GM21367 (cell line): ENCODE results near the gene DCHS1.

ENCODE experiments used
- ATAC-seq: cut with Tn5 transposase; IDR thresholded peaks from one replicate; pipeline ENCODE4 v1.9.1; 2021; ENCODE audit not compliant: unreplicated experiment

Gene DCHS1

GRCh38 chr11:6615046-6615445, 40.6 kb downstream of the DCHS1 start:
- no peak for ATAC-seq

- no peak for ATAC-seq
Observed at GRCh38 chr11:6614446-6614845, 41.2 kb downstream of the DCHS1 start.

GRCh38 chr11:6613496-6613895, 42.1 kb downstream of the DCHS1 start:
- ATAC-seq, result no peak

- peak; percentile 89 for ATAC-seq
Observed at GRCh38 chr11:6612213-6613041, 43.2 kb downstream of the DCHS1 start, which contains the start of gene TAF10. TSS of gene TAF10 (minus strand) at chr11:6612216. CDS start at chr11:6612189, 27 bp downstream.

GRCh38 chr11:6611963-6612212, 43.7 kb downstream of the DCHS1 start:
- no peak for ATAC-seq

- peak; percentile 0 for ATAC-seq
Observed at GRCh38 chr11:6611092-6611962, 44.3 kb downstream of the DCHS1 start.

- no peak for ATAC-seq
Observed at GRCh38 chr11:6610591-6610990, 45.0 kb downstream of the DCHS1 start.

- ATAC-seq, result no peak
Observed at GRCh38 chr11:6609502-6610015, 46.0 kb downstream of the DCHS1 start.

GRCh38 chr11:6608726-6609501, 46.7 kb downstream of the DCHS1 start:
- ATAC-seq, result no peak

GRCh38 chr11:6608011-6608410, 47.6 kb downstream of the DCHS1 start:
- ATAC-seq, result no peak

GRCh38 chr11:6607190-6607795, 48.3 kb downstream of the DCHS1 start:
- ATAC-seq, result no peak

GRCh38 chr11:6606471-6607189, 49.0 kb downstream of the DCHS1 start:
- ATAC-seq, result peak; percentile 42

- no peak for ATAC-seq
Observed at GRCh38 chr11:6604790-6605189, 50.8 kb downstream of the DCHS1 start.

- peak; percentile 39 for ATAC-seq
Observed at GRCh38 chr11:6604081-6604626, 51.5 kb downstream of the DCHS1 start.

GRCh38 chr11:6603287-6604080, 52.1 kb downstream of the DCHS1 start, which contains the start of the genes ILK and RRP8:
TSS of gene ILK (plus strand) at chr11:6603774. CDS start at chr11:6604272, 498 bp downstream.
TSS of gene RRP8 (minus strand) at chr11:6603616. CDS start at chr11:6603502, 114 bp downstream.
- peak; percentile 63 for ATAC-seq

GRCh38 chr11:6602096-6602940, 53.3 kb downstream of the DCHS1 start:
- ATAC-seq, result no peak

- ATAC-seq, result no peak
Observed at GRCh38 chr11:6601041-6601461, 54.6 kb downstream of the DCHS1 start.

GRCh38 chr11:6599881-6600390, 55.7 kb downstream of the DCHS1 start:
- ATAC-seq, result no peak
